Colonic mucosa (tissue), 4 donors: Measurements from ENCODE around the gene KRT73. TPM values are rescaled to one million over a fixed set of nuclear protein-coding genes. Genes with fewer than 3 reads are reported as not detected.

Source experiments
- DNase-seq: peaks from one replicate; pipeline ENCODE4 v3.0.0-alpha.2; 2020
- H3K27ac ChIP-seq: fragments of 200-600 bp; one replicate; pipeline ENCODE4 v1.8.0; 2021
- H3K27me3 ChIP-seq: fragments of 200-600 bp; one replicate; pipeline ENCODE4 v1.8.0; 2021
- H3K36me3 ChIP-seq: fragments of 200-600 bp; one replicate; pipeline ENCODE4 v1.8.0; 2021
- H3K4me1 ChIP-seq: fragments of 200-600 bp; one replicate; pipeline ENCODE4 v1.8.0; 2021; ENCODE audit warnings: mild to moderate bottlenecking
- H3K4me3 ChIP-seq: fragments of 200-600 bp; one replicate; pipeline ENCODE4 v1.8.0; 2021
- H3K9ac ChIP-seq, 2 donors: one replicate each; pipeline ENCODE4 v1.7.0; 2013; ENCODE audit warnings: control low read depth in 2 of 2, low read depth in 2 of 2, low read length in 2 of 2
- H3K9me3 ChIP-seq: fragments of 200-600 bp; one replicate; pipeline ENCODE4 v1.8.0; 2021
- intact Hi-C: fragments of 100-400 bp; cut with DNase I; formaldehyde crosslinking; loops from one replicate; pipeline ENCODE4 v1.14.1; 2022
- total RNA-seq, 2 donors: library from RNA; stranded (reverse); fragmentation: NEBNext Ultra II Directional in 1 of 2; extraction: Animal tissue kit (Norgen Biotek cat#: 25700) in 1 of 2; gene quantifications; one replicate each; pipeline ENCODE4 v1.2.1, GENCODE V29; 2021
- TF ChIP-seq, protein P1 (sequence below): fragments of 200-600 bp; IDR thresholded peaks from one replicate; pipeline ENCODE4 v1.8.0; 2022; ENCODE audit warnings: antibody characterized with exemption, mild to moderate bottlenecking
- donor health status: healthy.
- donor health status: DM: no; HTN: no; CAD: no.
- donor health status: DM: no; HTN: no; CAD: no.

KRT73 gene
- total RNA-seq, 2 donors from 2014 or later, result not detected

DNA sequence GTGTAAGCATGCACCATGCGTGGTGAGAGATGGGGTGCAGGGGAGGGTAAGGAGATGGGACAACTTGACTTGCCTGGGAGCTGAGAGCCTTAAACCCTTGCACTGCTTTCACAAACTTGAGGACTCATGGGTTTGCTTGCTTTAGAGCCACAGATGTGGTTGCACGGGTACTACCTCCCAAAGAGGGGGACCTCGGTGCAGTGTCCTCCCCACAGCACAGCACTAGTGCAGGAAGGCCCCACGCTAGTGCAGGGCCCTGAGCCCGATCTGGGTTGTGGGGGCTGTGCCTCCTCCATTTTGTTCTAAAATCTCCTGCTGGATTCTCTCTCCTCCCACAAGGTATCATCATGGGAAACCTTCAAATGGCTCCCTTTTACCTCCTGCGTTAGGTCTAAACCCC is 28.3 kb downstream of the KRT73 start:
- Histone ChIP-seq H3K36me3 (no peaks in the 10 kb centered on the region), H3K9ac (no peak overlapping the region), H3K27ac (no peak overlapping the region), H3K4me1 (no peaks in the 10 kb centered on the region), H3K27me3 (no peaks in the 10 kb centered on the region), H3K4me3 (no peak overlapping the region), H3K9me3 (no peaks in the 10 kb centered on the region)
- intact Hi-C loops, result no loop called here
- no peak for DNase-seq
- TF ChIP-seq, protein P1, sequence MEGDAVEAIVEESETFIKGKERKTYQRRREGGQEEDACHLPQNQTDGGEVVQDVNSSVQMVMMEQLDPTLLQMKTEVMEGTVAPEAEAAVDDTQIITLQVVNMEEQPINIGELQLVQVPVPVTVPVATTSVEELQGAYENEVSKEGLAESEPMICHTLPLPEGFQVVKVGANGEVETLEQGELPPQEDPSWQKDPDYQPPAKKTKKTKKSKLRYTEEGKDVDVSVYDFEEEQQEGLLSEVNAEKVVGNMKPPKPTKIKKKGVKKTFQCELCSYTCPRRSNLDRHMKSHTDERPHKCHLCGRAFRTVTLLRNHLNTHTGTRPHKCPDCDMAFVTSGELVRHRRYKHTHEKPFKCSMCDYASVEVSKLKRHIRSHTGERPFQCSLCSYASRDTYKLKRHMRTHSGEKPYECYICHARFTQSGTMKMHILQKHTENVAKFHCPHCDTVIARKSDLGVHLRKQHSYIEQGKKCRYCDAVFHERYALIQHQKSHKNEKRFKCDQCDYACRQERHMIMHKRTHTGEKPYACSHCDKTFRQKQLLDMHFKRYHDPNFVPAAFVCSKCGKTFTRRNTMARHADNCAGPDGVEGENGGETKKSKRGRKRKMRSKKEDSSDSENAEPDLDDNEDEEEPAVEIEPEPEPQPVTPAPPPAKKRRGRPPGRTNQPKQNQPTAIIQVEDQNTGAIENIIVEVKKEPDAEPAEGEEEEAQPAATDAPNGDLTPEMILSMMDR, result no peak

DNA sequence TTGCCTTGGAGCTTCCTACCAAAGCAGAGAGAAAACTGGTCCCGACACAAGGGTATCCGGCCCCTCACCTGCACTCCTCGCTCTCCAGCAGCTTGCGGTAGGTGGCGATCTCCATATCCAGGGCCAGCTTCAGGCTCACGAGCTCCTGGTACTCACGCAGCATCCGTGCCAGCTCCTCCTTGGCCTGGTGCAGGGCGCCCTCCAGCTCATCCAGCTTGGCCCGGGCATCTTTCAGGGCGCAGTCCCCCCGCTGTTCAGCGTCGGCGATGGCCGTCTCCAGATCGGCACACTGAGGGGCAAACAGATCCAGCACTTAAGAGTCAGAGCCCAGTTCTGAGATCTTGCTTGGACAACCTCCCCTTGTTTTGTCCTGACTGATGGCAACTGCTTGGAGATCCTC is 30.8 kb downstream of the KRT73 start:
- H3K27me3 ChIP-seq, result no peaks in the 10 kb centered on the region
- no peak overlapping the region for H3K9ac ChIP-seq
- no peak overlapping the region for H3K4me3 ChIP-seq
- DNase-seq, result no peak
- no peaks in the 10 kb centered on the region for H3K4me1 ChIP-seq
- no peaks in the 10 kb centered on the region for H3K9me3 ChIP-seq
- no peak overlapping the region for H3K27ac ChIP-seq
- no peaks in the 10 kb centered on the region for H3K36me3 ChIP-seq
- intact Hi-C loops, result loop anchor here (10.0 kb wide), 1 partner anchor 397 kb away; no protein-coding TSS in a partner anchor
- TF ChIP-seq, protein P1, result no peak

DNA sequence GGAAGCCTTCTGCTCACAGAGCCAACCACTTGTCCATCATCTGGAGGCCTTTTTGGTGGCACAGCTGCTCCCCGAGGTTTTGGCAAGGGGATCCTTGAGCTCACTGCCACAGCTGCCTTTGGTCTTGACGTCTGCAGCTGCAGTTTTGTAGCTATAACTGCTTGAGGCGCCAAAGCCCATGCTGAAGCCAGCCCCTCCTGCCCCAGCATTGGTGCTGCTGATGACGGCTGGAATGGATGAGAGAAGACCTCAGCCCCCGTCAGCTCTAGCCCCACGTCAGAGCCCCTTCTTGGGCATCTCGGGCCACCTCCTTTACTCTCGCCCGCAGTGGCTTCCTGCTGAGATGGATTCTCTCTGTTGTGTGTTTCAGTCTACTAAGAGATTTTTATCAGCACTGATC is 32.4 kb downstream of the KRT73 start:
- Histone ChIP-seq H3K4me3 (no peak overlapping the region), H3K9ac (no peak overlapping the region), H3K27me3 (no peaks in the 10 kb centered on the region), H3K27ac (no peak overlapping the region), H3K36me3 (no peaks in the 10 kb centered on the region), H3K4me1 (no peaks in the 10 kb centered on the region), H3K9me3 (no peaks in the 10 kb centered on the region)
- intact Hi-C loops, result loop anchor here (10.0 kb wide), 1 partner anchor 399 kb away; no protein-coding TSS in a partner anchor
- DNase-seq, result no peak
- TF ChIP-seq, protein P1, result no peak

DNA sequence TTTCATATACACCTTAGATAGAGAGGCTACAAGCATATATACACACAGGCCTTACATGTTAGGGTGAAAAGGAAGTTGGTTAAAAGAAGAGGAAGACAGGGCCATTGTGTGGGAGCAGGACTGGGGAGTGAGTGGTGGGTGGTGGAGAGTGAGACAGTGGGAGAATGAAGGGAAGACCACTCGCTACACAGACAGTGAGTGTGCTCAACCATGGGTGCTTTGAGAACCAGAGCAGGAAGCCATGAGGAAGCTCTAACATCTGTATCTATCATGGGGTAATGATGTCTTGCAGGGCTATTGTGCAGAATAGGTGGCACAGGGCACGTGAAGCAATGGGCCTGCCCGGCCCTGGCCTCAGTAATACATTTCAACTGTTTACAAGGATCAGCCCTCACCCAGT is 33.3 kb downstream of the KRT73 start:
- Histone ChIP-seq H3K9me3 (no peaks in the 10 kb centered on the region), H3K27me3 (no peaks in the 10 kb centered on the region), H3K9ac (no peak overlapping the region), H3K27ac (no peak overlapping the region), H3K4me1 (no peaks in the 10 kb centered on the region), H3K4me3 (no peak overlapping the region), H3K36me3 (no peaks in the 10 kb centered on the region)
- TF ChIP-seq, protein P1, result no peak
- no peak for DNase-seq
- intact Hi-C loops, result loop anchor here (10.0 kb wide), 1 partner anchor 400 kb away; no protein-coding TSS in a partner anchor

DNA sequence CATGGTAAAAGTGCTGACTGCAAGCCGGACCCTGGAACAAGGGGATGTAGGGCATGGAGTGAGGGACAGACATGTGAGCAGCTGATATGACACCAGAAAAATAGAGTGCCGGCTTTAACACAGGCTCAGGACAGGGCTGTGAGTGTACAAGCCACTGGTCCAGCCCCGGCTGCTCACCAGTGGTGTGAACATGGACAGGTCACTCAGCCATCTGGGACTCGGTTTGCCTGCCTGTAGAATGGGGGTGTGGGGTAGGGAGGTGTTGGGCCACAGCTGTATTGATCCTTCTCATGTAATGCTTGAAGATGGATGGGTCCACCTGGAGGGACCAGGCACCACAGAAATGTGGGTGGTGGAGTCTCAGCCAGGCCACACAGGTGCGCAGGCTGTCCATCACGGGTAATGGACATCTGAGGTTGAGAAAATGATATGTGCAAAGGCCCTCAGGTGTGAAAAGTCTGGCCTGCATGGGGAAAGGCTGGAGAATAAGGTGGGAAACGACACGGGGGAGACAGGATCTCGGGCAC is 34.1 kb downstream of the KRT73 start:
- intact Hi-C loops, result loop anchor here (5.0 to 10.0 kb wide), 5 partner anchors 212 to 442 kb away; no protein-coding TSS in a partner anchor
- Histone ChIP-seq H3K36me3 (no peaks in the 10 kb centered on the region), H3K4me1 (no peaks in the 10 kb centered on the region), H3K9me3 (no peaks in the 10 kb centered on the region), H3K9ac (no peak overlapping the region), H3K27me3 (no peaks in the 10 kb centered on the region), H3K27ac (no peak overlapping the region), H3K4me3 (no peak overlapping the region)
- TF ChIP-seq, protein P1, result no peak
- DNase-seq, result no peak
